Activated naive CD4-positive, alpha-beta T cell treated with anti-CD3 and anti-CD28 coated beads, Interleukin-2, amount 50 U/mL, for 72 hours (primary cell): ENCODE data around the gene ANKFY1. TPM values are rescaled to one million over a fixed set of nuclear protein-coding genes. Genes with fewer than 3 reads are reported as not detected.

Source experiments
- ATAC-seq, 2 donors: fragments of 150-1000 bp; cut with Tn5 transposase; 2 replicates each; pipeline ENCODE4 v1.10.0; 2021; ENCODE audit warnings: mild to moderate bottlenecking in 2 of 2, moderate library complexity in 2 of 2
- DNase-seq, 2 donors: peaks; one replicate each; pipeline ENCODE4 v3.0.0; 2021 to 2022; ENCODE audit warnings: low spot score in 2 of 2
- H3K27ac Mint-ChIP-seq, 2 donors: one replicate each; pipeline ENCODE4 v1.8.0; 2022; ENCODE audit warnings: mild to moderate bottlenecking in 2 of 2, mixed read lengths in 2 of 2
- H3K36me3 Mint-ChIP-seq, 2 donors: one replicate each; pipeline ENCODE4 v1.8.0; 2022; ENCODE audit warnings: mixed read lengths in 2 of 2
- H3K9me3 Mint-ChIP-seq, 2 donors: one replicate each; pipeline ENCODE4 v1.8.0; 2022; ENCODE audit warnings: mixed read lengths in 2 of 2
- total RNA-seq, 2 donors: library from RNA; stranded (reverse); gene quantifications; one replicate each; pipeline ENCODE4 v1.2.3, GENCODE V29; 2022

Gene ANKFY1, protein sequence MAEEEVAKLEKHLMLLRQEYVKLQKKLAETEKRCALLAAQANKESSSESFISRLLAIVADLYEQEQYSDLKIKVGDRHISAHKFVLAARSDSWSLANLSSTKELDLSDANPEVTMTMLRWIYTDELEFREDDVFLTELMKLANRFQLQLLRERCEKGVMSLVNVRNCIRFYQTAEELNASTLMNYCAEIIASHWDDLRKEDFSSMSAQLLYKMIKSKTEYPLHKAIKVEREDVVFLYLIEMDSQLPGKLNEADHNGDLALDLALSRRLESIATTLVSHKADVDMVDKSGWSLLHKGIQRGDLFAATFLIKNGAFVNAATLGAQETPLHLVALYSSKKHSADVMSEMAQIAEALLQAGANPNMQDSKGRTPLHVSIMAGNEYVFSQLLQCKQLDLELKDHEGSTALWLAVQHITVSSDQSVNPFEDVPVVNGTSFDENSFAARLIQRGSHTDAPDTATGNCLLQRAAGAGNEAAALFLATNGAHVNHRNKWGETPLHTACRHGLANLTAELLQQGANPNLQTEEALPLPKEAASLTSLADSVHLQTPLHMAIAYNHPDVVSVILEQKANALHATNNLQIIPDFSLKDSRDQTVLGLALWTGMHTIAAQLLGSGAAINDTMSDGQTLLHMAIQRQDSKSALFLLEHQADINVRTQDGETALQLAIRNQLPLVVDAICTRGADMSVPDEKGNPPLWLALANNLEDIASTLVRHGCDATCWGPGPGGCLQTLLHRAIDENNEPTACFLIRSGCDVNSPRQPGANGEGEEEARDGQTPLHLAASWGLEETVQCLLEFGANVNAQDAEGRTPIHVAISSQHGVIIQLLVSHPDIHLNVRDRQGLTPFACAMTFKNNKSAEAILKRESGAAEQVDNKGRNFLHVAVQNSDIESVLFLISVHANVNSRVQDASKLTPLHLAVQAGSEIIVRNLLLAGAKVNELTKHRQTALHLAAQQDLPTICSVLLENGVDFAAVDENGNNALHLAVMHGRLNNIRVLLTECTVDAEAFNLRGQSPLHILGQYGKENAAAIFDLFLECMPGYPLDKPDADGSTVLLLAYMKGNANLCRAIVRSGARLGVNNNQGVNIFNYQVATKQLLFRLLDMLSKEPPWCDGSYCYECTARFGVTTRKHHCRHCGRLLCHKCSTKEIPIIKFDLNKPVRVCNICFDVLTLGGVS
- total RNA-seq: 10 to 100 TPM; 52.8 to 54.0 TPM

GRCh38 chr17:4263282-4264215 lies at the start of gene ANKFY1:
ANKFY1 (minus strand) TSS chr17:4263979; CDS start chr17:4263941, 38 bp downstream.
- peak within 1 kb of the TSS; percentile 97 to 99 for H3K27ac Mint-ChIP-seq
- peaks cover 16 to 30% of the 10 kb centered on the region in 2 donors for H3K36me3 Mint-ChIP-seq

GRCh38 chr17:4310354-4311060 lies 46.7 kb upstream of the ANKFY1 start:
- Mint-ChIP-seq H3K36me3 (peaks cover 0 to 11% of the 10 kb centered on the region in 2 donors), H3K9me3 (no peaks in the 10 kb centered on the region), H3K27ac (peak overlapping the region; percentile 15 to 31)
- DNase-seq (no peak), ATAC-seq (no peak)

More at GRCh38 chr17:4263282-4264215, at the start of gene ANKFY1:
- peaks cover 5 to 12% of the 10 kb centered on the region in 2 donors for H3K9me3 Mint-ChIP-seq
- ATAC-seq: peak; percentile 96 to 99
- DNase-seq: peak; percentile 98 to 99

DNA sequence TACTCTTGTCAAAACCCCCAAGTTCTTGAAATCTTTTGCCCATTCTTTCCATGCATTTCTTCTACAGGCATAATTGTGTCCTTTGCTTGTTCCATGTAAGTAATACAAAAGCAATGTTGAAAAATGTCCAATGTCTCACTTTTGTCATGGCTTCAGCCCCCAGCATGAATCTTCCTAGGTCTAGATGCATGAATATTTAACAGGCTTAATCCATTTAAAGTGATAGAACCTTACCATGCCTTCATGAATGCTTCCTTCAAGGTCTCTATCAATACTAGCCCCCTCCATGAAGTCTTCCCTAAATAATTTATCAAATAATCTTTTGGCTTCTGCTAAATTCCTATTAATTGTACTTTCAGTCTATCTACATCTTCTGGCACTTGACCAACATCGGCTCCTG lies 46.1 kb upstream of the ANKFY1 start:
- peak overlapping the region; percentile 15 to 31 for H3K27ac Mint-ChIP-seq
- peaks cover 0 to 11% of the 10 kb centered on the region in 2 donors for H3K36me3 Mint-ChIP-seq
- H3K9me3 Mint-ChIP-seq: no peaks in the 10 kb centered on the region
- no peak for DNase-seq
- no peak for ATAC-seq

- ATAC-seq (no peak), DNase-seq (no peak)
- peak overlapping the region; percentile 7 to 76 for H3K27ac Mint-ChIP-seq
- no peaks in the 10 kb centered on the region for H3K9me3 Mint-ChIP-seq
- H3K36me3 Mint-ChIP-seq: peaks cover 0 to 9% of the 10 kb centered on the region in 2 donors
Measured at GRCh38 chr17:4307179-4307930, 43.6 kb upstream of the ANKFY1 start.

DNA sequence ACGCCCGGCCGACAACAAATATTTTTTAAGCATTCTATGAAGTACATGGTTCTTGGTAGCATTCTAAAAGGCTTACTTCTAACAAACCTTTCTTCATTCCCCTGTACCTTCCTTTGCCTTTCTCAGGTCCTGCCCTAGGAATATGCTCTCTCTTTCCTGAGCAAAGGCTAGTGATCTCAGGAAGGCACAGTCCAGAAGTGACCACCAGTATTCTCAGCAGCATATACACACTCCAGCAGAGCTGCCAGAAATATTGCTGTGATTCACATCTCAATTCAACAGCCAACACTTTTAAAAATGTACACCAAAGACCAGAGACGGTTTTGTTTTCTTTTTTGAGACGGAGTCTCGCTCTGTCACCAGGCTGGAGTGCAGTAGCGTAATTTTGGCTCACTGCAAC lies 41.4 kb upstream of the ANKFY1 start:
- DNase-seq (no peak), ATAC-seq (no peak)
- no peak overlapping the region for H3K27ac Mint-ChIP-seq
- peaks cover 0 to 6% of the 10 kb centered on the region in 2 donors for H3K36me3 Mint-ChIP-seq
- no peaks in the 10 kb centered on the region for H3K9me3 Mint-ChIP-seq

GRCh38 chr17:4304417-4305027 lies 40.7 kb upstream of the ANKFY1 start:
- no peaks in the 10 kb centered on the region for H3K9me3 Mint-ChIP-seq
- ATAC-seq (peak; percentile 71 to 77), DNase-seq (peak in 1 of 2 donors; percentile 64)
- H3K36me3 Mint-ChIP-seq: peaks cover 0 to 6% of the 10 kb centered on the region in 2 donors
- no peak overlapping the region for H3K27ac Mint-ChIP-seq

GRCh38 chr17:4301066-4301465 lies 37.3 kb upstream of the ANKFY1 start:
- no peak overlapping the region for H3K27ac Mint-ChIP-seq

DNA sequence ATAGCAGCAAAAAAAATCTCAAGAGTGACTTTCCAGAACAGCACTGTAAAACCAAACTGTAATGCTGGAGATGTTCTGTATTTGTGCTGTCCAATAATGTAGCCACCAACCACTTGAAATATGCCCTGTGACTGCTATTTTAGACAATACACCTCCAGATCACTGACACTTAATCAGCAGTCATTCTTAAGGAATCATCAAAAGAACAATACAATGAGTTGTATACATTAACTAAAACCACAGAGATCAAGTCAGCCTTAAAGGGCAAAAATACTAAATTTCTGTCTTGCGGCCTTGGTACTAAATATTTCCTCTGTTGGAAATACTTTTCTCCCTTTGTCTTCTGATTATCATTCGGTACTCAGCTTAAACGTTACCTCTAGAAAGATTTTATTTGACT lies 33.6 kb upstream of the ANKFY1 start:
- Mint-ChIP-seq H3K36me3 (peaks cover 2 to 5% of the 10 kb centered on the region in 2 donors), H3K27ac (peak overlapping the region in 1 of 2 donors; percentile 5), H3K9me3 (no peaks in the 10 kb centered on the region)
- DNase-seq: no peak
- ATAC-seq: no peak

More at GRCh38 chr17:4301066-4301465, 37.3 kb upstream of the ANKFY1 start:
- ATAC-seq: no peak
- no peak for DNase-seq
- Mint-ChIP-seq H3K9me3 (no peaks in the 10 kb centered on the region), H3K36me3 (peaks cover 5 to 6% of the 10 kb centered on the region in 2 donors)

DNA sequence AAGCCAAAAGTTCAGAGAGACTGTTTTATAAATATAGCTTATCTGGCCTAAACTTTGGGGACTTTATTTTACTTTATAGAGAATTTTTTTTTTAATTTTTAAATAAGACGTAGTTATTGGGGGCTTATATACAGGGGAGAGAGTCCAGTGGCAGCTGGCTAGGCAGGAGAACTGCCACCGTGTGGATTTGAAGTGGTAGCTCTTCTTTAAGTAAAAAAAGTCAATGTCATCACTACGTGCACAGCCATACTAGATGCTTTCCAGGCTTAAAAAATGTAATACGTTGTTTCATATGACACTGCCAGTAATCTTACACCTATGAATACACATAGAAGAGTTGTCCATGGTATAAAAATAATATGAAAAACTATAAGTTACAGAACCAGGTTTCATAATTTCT lies 31.9 kb upstream of the ANKFY1 start:
- Mint-ChIP-seq H3K9me3 (no peaks in the 10 kb centered on the region), H3K27ac (no peak overlapping the region), H3K36me3 (peaks cover 0 to 5% of the 10 kb centered on the region in 2 donors)
- DNase-seq: no peak
- ATAC-seq: no peak

GRCh38 chr17:4293572-4293971 lies 29.8 kb upstream of the ANKFY1 start:
- no peaks in the 10 kb centered on the region for H3K9me3 Mint-ChIP-seq
- ATAC-seq (no peak), DNase-seq (no peak)
- peak overlapping the region in 1 of 2 donors; percentile 58 for H3K27ac Mint-ChIP-seq
- peaks cover 0 to 5% of the 10 kb centered on the region in 2 donors for H3K36me3 Mint-ChIP-seq

GRCh38 chr17:4287710-4288109 lies 23.9 kb upstream of the ANKFY1 start:
- no peaks in the 10 kb centered on the region for H3K36me3 Mint-ChIP-seq
- H3K27ac Mint-ChIP-seq: no peak overlapping the region
- ATAC-seq (no peak), DNase-seq (no peak)
- H3K9me3 Mint-ChIP-seq: no peaks in the 10 kb centered on the region

DNA sequence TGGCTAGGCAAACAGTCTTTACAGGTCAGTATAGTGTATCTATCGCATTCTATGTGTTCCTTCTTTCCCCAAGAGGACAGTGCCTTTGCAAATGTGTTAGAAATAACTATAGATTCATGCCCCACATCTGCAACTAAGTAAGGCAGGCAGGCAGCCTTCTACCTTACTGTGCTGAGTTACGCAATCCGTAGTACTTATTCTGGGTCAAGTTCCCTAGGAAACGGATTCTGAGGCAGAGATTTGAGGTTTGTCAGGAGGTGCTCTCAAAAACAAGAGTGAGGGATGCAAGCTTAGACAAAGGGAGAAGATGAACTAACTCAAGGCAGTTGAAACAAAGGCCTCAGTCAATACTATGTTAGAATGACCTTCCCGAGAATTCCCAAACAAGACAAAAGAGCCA lies 12.7 kb upstream of the ANKFY1 start:
- H3K36me3 Mint-ChIP-seq: peaks cover 0 to 6% of the 10 kb centered on the region in 2 donors
- H3K27ac Mint-ChIP-seq: peak overlapping the region; percentile 60 to 66
- no peaks in the 10 kb centered on the region for H3K9me3 Mint-ChIP-seq
- ATAC-seq (no peak), DNase-seq (no peak)

DNA sequence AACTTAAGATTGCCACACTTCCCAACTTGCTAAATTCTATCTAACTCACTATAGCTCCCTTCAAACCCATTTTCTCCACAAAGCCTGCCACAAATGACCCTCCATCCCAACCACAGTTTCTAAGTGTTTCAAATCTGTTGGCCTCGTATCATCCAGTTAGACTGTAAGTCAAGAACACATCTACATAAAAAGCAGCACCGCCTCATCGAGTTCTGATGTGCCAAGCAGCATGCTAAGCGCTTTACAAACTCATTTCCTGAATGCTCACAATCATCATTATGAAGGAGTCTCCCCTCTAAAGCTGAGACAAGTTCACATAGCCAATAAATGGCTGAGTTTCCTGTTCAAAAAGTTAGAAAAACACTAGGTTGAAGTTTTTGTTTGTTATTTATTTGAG lies 9.2 kb upstream of the ANKFY1 start:
- H3K36me3 Mint-ChIP-seq: no peaks in the 10 kb centered on the region
- H3K9me3 Mint-ChIP-seq: no peaks in the 10 kb centered on the region
- no peak overlapping the region for H3K27ac Mint-ChIP-seq
- DNase-seq (no peak), ATAC-seq (no peak)
